Left ventricle myocardium inferior (tissue), 1 donor: ENCODE measurements around the gene SBNO1. TPM values are rescaled to one million over a fixed set of nuclear protein-coding genes. Genes with fewer than 3 reads are reported as not detected.

ENCODE experiments used
- DNase-seq: peaks from one replicate; pipeline ENCODE4 v3.0.0-alpha.2; 2020
- H3K27ac ChIP-seq: fragments of 200-600 bp; replicated peaks from 2 replicates; pipeline ENCODE4 v1.8.0; 2021
- H3K27me3 ChIP-seq: fragments of 200-600 bp; 2 replicates; pipeline ENCODE4 v1.8.0; 2021; ENCODE audit warnings: low read depth
- H3K36me3 ChIP-seq: fragments of 200-600 bp; 2 replicates; pipeline ENCODE4 v1.8.0; 2021
- H3K4me1 ChIP-seq: fragments of 200-600 bp; 2 replicates; pipeline ENCODE4 v1.8.0; 2021
- H3K4me3 ChIP-seq: fragments of 200-600 bp; 2 replicates; pipeline ENCODE4 v1.8.0; 2021; ENCODE audit warnings: mild to moderate bottlenecking, moderate library complexity
- H3K9me3 ChIP-seq: fragments of 200-600 bp; replicated peaks from 2 replicates; pipeline ENCODE4 v1.8.0; 2021
- CTCF ChIP-seq: fragments of 200-600 bp; IDR thresholded peaks from 2 replicates; pipeline ENCODE4 v1.8.0; 2021; ENCODE audit warnings: antibody characterized with exemption, mild to moderate bottlenecking, borderline replicate concordance
- intact Hi-C: fragments of 100-400 bp; cut with micrococcal nuclease; formaldehyde crosslinking; loops from one replicate; pipeline ENCODE4 v1.11.0; 2022
- total RNA-seq: library from RNA; stranded (reverse); fragmentation: NEBNext Ultra II Directional; extraction: Animal tissue kit (Norgen Biotek cat#: 25700); gene quantifications from one replicate; pipeline ENCODE4 v1.2.1, GENCODE V29; 2021
- donor health status: DM: no; HTN: yes; CAD: no; lungs with severe emphysema.

The SBNO1 gene
- total RNA-seq, 1 donor from 2014 or later, result 27.1 TPM

DNA sequence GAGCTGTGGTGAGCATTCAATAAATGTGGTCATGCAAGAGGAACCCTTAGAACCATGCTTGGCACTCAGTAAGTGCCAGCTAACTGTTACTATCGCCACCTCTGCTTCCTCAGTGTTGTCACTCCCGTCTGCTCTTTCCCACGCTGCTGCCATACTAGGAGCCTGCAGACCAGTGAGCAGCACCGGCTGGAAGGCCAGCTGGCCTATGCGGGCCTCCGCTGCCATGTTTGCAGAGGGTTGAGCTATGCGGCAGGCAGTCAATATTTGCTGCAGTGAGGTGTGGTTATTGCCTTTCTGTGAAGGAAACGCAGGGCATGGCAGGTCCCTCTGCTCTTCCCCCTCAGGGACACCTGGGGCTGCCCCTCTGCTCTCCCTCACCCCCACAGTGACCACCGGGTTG lies 32.3 kb upstream of the SBNO1 start:
- H3K36me3 ChIP-seq, result peaks cover 88% of the 10 kb centered on the region
- peaks cover 33% of the 10 kb centered on the region for H3K4me1 ChIP-seq
- no peaks in the 10 kb centered on the region for H3K27me3 ChIP-seq
- no peak for DNase-seq
- intact Hi-C loops, result no loop called here
- no peak for TF ChIP-seq CTCF
- H3K4me3 ChIP-seq, result no peak overlapping the region
- no peaks in the 10 kb centered on the region for H3K9me3 ChIP-seq
- no peak overlapping the region for H3K27ac ChIP-seq

GRCh38 chr12:123396543-123396942 lies 31.9 kb upstream of the SBNO1 start:
- intact Hi-C loops, result no loop called here
- Histone ChIP-seq H3K4me1 (peaks cover 33% of the 10 kb centered on the region), H3K36me3 (peaks cover 88% of the 10 kb centered on the region), H3K27ac (no peak overlapping the region), H3K27me3 (no peaks in the 10 kb centered on the region), H3K9me3 (no peaks in the 10 kb centered on the region), H3K4me3 (no peak overlapping the region)
- no peak for DNase-seq
- no peak for TF ChIP-seq CTCF

GRCh38 chr12:123395236-123395635 lies 30.6 kb upstream of the SBNO1 start:
- no peak overlapping the region for H3K4me3 ChIP-seq
- H3K4me1 ChIP-seq, result peaks cover 45% of the 10 kb centered on the region
- H3K9me3 ChIP-seq, result no peaks in the 10 kb centered on the region
- DNase-seq, result no peak
- H3K27ac ChIP-seq, result no peak overlapping the region
- peaks cover 92% of the 10 kb centered on the region for H3K36me3 ChIP-seq
- intact Hi-C loops, result no loop called here
- H3K27me3 ChIP-seq, result no peaks in the 10 kb centered on the region
- no peak for TF ChIP-seq CTCF

- Histone ChIP-seq H3K4me3 (no peak overlapping the region), H3K27ac (no peak overlapping the region), H3K27me3 (no peaks in the 10 kb centered on the region), H3K36me3 (peaks cover 80% of the 10 kb centered on the region), H3K9me3 (no peaks in the 10 kb centered on the region), H3K4me1 (peaks cover 43% of the 10 kb centered on the region)
- intact Hi-C loops, result no loop called here
- DNase-seq, result no peak
- TF ChIP-seq CTCF, result no peak
Observed at GRCh38 chr12:123393747-123394146, 29.1 kb upstream of the SBNO1 start.

GRCh38 chr12:123391546-123392343 lies 27.1 kb upstream of the SBNO1 start:
- Histone ChIP-seq H3K4me1 (peaks cover 47% of the 10 kb centered on the region), H3K27me3 (no peaks in the 10 kb centered on the region), H3K36me3 (peaks cover 63% of the 10 kb centered on the region), H3K27ac (peak overlapping the region; percentile 90), H3K9me3 (no peaks in the 10 kb centered on the region), H3K4me3 (peak overlapping the region; percentile 83)
- no peak for TF ChIP-seq CTCF
- intact Hi-C loops, result no loop called here
- no peak for DNase-seq
